SU-DHL-6 (cell line): ENCODE measurements around the gene RALGPS1.

ENCODE experiments used
- H2AFZ ChIP-seq: fragments of 200-600 bp; sonication (generic); 2 replicates; pipeline ENCODE4 v1.6.1; 2014; ENCODE audit warnings: low read depth, mild to moderate bottlenecking, moderate library complexity, mixed read lengths, antibody characterized with exemption, low read length; ENCODE audit not compliant: severe bottlenecking
- H3F3A ChIP-seq: fragments of 200-600 bp; shearing (Covaris generic); 2 replicates; pipeline ENCODE4 v1.6.0; 2016; ENCODE audit warnings: antibody characterized with exemption, mild to moderate bottlenecking; ENCODE audit not compliant: insufficient read depth
- H3K27ac ChIP-seq: fragments of 200-600 bp; sonication (generic); 2 replicates; pipeline ENCODE4 v1.5.1; 2016; ENCODE audit warnings: low read depth, mild to moderate bottlenecking, low read length, moderate library complexity, mixed read lengths
- H3K27me3 ChIP-seq: fragments of 200-600 bp; sonication (generic), shearing (Covaris generic); 2 replicates; pipeline ENCODE4 v1.6.0; 2014; ENCODE audit warnings: mild to moderate bottlenecking, low read length
- H3K36me3 ChIP-seq: fragments of 200-600 bp; sonication (generic); 2 replicates; pipeline ENCODE4 v1.6.1; 2014; ENCODE audit warnings: mild to moderate bottlenecking, low read length, mixed read lengths
- H3K4me2 ChIP-seq: fragments of 300-600, 200-600 bp; shearing (Covaris generic), sonication (generic); 2 replicates; pipeline ENCODE4 v1.6.0; 2014; ENCODE audit warnings: low read length, low read depth, mild to moderate bottlenecking; ENCODE audit not compliant: poor library complexity, severe bottlenecking
- H3K4me3 ChIP-seq: fragments of 200-600 bp; sonication (generic); 2 replicates; pipeline ENCODE4 v1.5.1; 2014; ENCODE audit warnings: antibody characterized with exemption, low read length, mild to moderate bottlenecking, mixed read lengths; ENCODE audit not compliant: insufficient read depth, poor library complexity, severe bottlenecking
- H3K79me2 ChIP-seq: fragments of 200-600 bp; sonication (generic); 2 replicates; pipeline ENCODE4 v1.6.1; 2014; ENCODE audit warnings: mild to moderate bottlenecking, low read length, moderate library complexity; ENCODE audit not compliant: insufficient read depth
- H3K9ac ChIP-seq: fragments of 200-600 bp; sonication (generic); 2 replicates; pipeline ENCODE4 v1.7.0; 2014; ENCODE audit warnings: mild to moderate bottlenecking, low read length
- H3K9me2 ChIP-seq: fragments of 200-600 bp; sonication (generic); replicated peaks from 2 replicates; pipeline ENCODE4 v1.6.1; 2014; ENCODE audit warnings: low read length; ENCODE audit not compliant: insufficient read depth
- H3K9me3 ChIP-seq: fragments of 200-600 bp; sonication (generic); 2 replicates; pipeline ENCODE4 v1.6.1; 2014; ENCODE audit warnings: low read length, mixed read lengths; ENCODE audit not compliant: insufficient read depth
- H4K20me1 ChIP-seq: fragments of 200-600 bp; sonication (generic); 2 replicates; pipeline ENCODE4 v1.6.1; 2014; ENCODE audit warnings: low read depth, mild to moderate bottlenecking, antibody characterized with exemption, low read length, moderate library complexity, mixed read lengths
- CTCF ChIP-seq: fragments of 200-600 bp; sonication (generic); IDR thresholded peaks from one replicate; pipeline ENCODE4 v1.5.1; 2017; ENCODE audit warnings: antibody characterized with exemption, mild to moderate bottlenecking, low read length, moderate library complexity; ENCODE audit not compliant: insufficient read depth, poor library complexity, severe bottlenecking
- EZH2phosphoT487 ChIP-seq: fragments of 200-600 bp; sonication (generic), shearing (Covaris generic); conservative IDR thresholded peaks from 2 replicates; pipeline ENCODE4 v1.6.1; 2018; ENCODE audit warnings: mild to moderate bottlenecking, antibody characterized with exemption, low read length, moderate library complexity, mixed read lengths

RALGPS1 gene

GRCh38 chr9:127049044-127049443 is 134.5 kb downstream of the RALGPS1 start:
- Histone ChIP-seq H3F3A (no peaks in the 10 kb centered on the region), H3K9ac (no peak overlapping the region), H3K27me3 (no peaks in the 10 kb centered on the region), H3K9me3 (no peaks in the 10 kb centered on the region), H3K79me2 (no peaks in the 10 kb centered on the region), H3K9me2 (no peaks in the 10 kb centered on the region), H3K36me3 (no peaks in the 10 kb centered on the region), H2AFZ (no peak overlapping the region), H4K20me1 (no peaks in the 10 kb centered on the region), H3K4me2 (no peak overlapping the region), H3K27ac (no peak overlapping the region), H3K4me3 (no peak overlapping the region)
- no peak for TF ChIP-seq CTCF

GRCh38 chr9:127049581-127049980 is 135.0 kb downstream of the RALGPS1 start:
- no peak overlapping the region for H3K4me2 ChIP-seq
- no peak overlapping the region for H3K9ac ChIP-seq
- H3K27me3 ChIP-seq, result no peaks in the 10 kb centered on the region
- H3K9me3 ChIP-seq, result no peaks in the 10 kb centered on the region
- H3K4me3 ChIP-seq, result no peak overlapping the region
- H4K20me1 ChIP-seq, result no peaks in the 10 kb centered on the region
- H2AFZ ChIP-seq, result no peak overlapping the region
- no peak overlapping the region for H3K27ac ChIP-seq
- TF ChIP-seq EZH2phosphoT487, result no peak
- TF ChIP-seq CTCF, result no peak
- H3K36me3 ChIP-seq, result no peaks in the 10 kb centered on the region
- H3K79me2 ChIP-seq, result no peaks in the 10 kb centered on the region
- H3K9me2 ChIP-seq, result no peaks in the 10 kb centered on the region
- H3F3A ChIP-seq, result no peaks in the 10 kb centered on the region

GRCh38 chr9:127050152-127050551 is 135.6 kb downstream of the RALGPS1 start:
- no peaks in the 10 kb centered on the region for H3K36me3 ChIP-seq
- no peak overlapping the region for H3K27ac ChIP-seq
- H3K79me2 ChIP-seq, result no peaks in the 10 kb centered on the region
- H3K9me3 ChIP-seq, result no peaks in the 10 kb centered on the region
- no peaks in the 10 kb centered on the region for H3K27me3 ChIP-seq
- no peaks in the 10 kb centered on the region for H4K20me1 ChIP-seq
- H3K4me2 ChIP-seq, result no peak overlapping the region
- H2AFZ ChIP-seq, result no peak overlapping the region
- H3F3A ChIP-seq, result no peaks in the 10 kb centered on the region
- no peak for TF ChIP-seq EZH2phosphoT487
- no peak for TF ChIP-seq CTCF
- no peaks in the 10 kb centered on the region for H3K9me2 ChIP-seq
- H3K9ac ChIP-seq, result no peak overlapping the region
- H3K4me3 ChIP-seq, result no peak overlapping the region

- Histone ChIP-seq H3K9me2 (no peaks in the 10 kb centered on the region), H3F3A (no peaks in the 10 kb centered on the region), H3K27ac (no peak overlapping the region), H3K36me3 (no peaks in the 10 kb centered on the region), H4K20me1 (no peaks in the 10 kb centered on the region), H3K79me2 (no peaks in the 10 kb centered on the region), H3K4me3 (no peak overlapping the region), H3K27me3 (no peaks in the 10 kb centered on the region), H3K9ac (no peak overlapping the region), H3K9me3 (no peaks in the 10 kb centered on the region), H3K4me2 (no peak overlapping the region), H2AFZ (no peak overlapping the region)
- TF ChIP-seq EZH2phosphoT487 (no peak), CTCF (no peak)
Observed at GRCh38 chr9:127050591-127051001, 136.0 kb downstream of the RALGPS1 start.
